SJCRH30 (cell line): ENCODE data around the gene NFIB. TPM values are rescaled to one million over a fixed set of nuclear protein-coding genes. Genes with fewer than 3 reads are reported as not detected.

Source experiments
- DNase-seq, 2 experiments: peaks; one replicate each; pipeline ENCODE4 v3.0.0-alpha.2; 2015 to 2020
- H3K27ac ChIP-seq: fragments of 250-450 bp; sonication (Bioruptor Pico); 2 replicates; pipeline ENCODE4 v1.5.1; 2020; ENCODE audit warnings: mild to moderate bottlenecking, moderate library complexity
- H3K27me3 ChIP-seq: fragments of 250-450 bp; sonication (Bioruptor Pico); 2 replicates; pipeline ENCODE4 v1.5.1; 2020; ENCODE audit warnings: mild to moderate bottlenecking, moderate library complexity
- H3K36me3 ChIP-seq: fragments of 250-450 bp; sonication (Bioruptor Pico); 2 replicates; pipeline ENCODE4 v1.5.1; 2020; ENCODE audit warnings: mild to moderate bottlenecking, moderate library complexity
- H3K4me1 ChIP-seq: fragments of 250-450 bp; sonication (Bioruptor Pico); 2 replicates; pipeline ENCODE4 v1.5.1; 2020; ENCODE audit warnings: mild to moderate bottlenecking, moderate library complexity
- H3K4me3 ChIP-seq: fragments of 250-450 bp; sonication (Bioruptor Pico); 2 replicates; pipeline ENCODE4 v1.5.1; 2020; ENCODE audit warnings: mild to moderate bottlenecking, moderate library complexity
- H3K9me3 ChIP-seq: fragments of 250-450 bp; sonication (Bioruptor Pico); replicated peaks from 2 replicates; pipeline ENCODE4 v1.5.1; 2020; ENCODE audit warnings: mild to moderate bottlenecking, moderate library complexity
- total RNA-seq: library from RNA; depleted of rRNA; stranded (reverse); fragments of >200 nt; shearing (Covaris generic); gene quantifications from 2 replicates; pipeline ENCODE4 v1.2.3, GENCODE V29; 2014

The NFIB gene
- total RNA-seq, 1 experiment from 2014 or later = 48.1 TPM

- Histone ChIP-seq H3K27ac (no peak overlapping the region), H3K4me3 (no peak overlapping the region), H3K4me1 (peaks cover 11% of the 10 kb centered on the region), H3K9me3 (no peaks in the 10 kb centered on the region), H3K36me3 (peaks cover 6% of the 10 kb centered on the region), H3K27me3 (no peaks in the 10 kb centered on the region)
- DNase-seq = no peak
Observed at GRCh38 chr9:14223081-14223480, 90.9 kb downstream of the NFIB start.

GRCh38 chr9:14222149-14222835 lies 91.6 kb downstream of the NFIB start:
- no peak for DNase-seq
- H3K9me3 ChIP-seq = no peaks in the 10 kb centered on the region
- no peak overlapping the region for H3K27ac ChIP-seq
- no peak overlapping the region for H3K4me3 ChIP-seq
- H3K36me3 ChIP-seq = peaks cover 6% of the 10 kb centered on the region
- no peaks in the 10 kb centered on the region for H3K27me3 ChIP-seq
- peaks cover 11% of the 10 kb centered on the region for H3K4me1 ChIP-seq

- no peaks in the 10 kb centered on the region for H3K27me3 ChIP-seq
- no peak for DNase-seq
- H3K4me1 ChIP-seq = peaks cover 11% of the 10 kb centered on the region
- no peak overlapping the region for H3K4me3 ChIP-seq
- H3K27ac ChIP-seq = peak overlapping the region; percentile 7; the same call in 1 of the 2 replicates
- no peaks in the 10 kb centered on the region for H3K9me3 ChIP-seq
- H3K36me3 ChIP-seq = peaks cover 6% of the 10 kb centered on the region
Observed at GRCh38 chr9:14221558-14221957, 92.4 kb downstream of the NFIB start.

- H3K4me3 ChIP-seq = no peak overlapping the region
- DNase-seq = no peak
- peaks cover 11% of the 10 kb centered on the region for H3K4me1 ChIP-seq
- H3K27me3 ChIP-seq = no peaks in the 10 kb centered on the region
- H3K27ac ChIP-seq = peak overlapping the region; percentile 7; the same call in 1 of the 2 replicates
- peaks cover 5% of the 10 kb centered on the region for H3K36me3 ChIP-seq
- H3K9me3 ChIP-seq = no peaks in the 10 kb centered on the region
Observed at GRCh38 chr9:14221119-14221518, 92.8 kb downstream of the NFIB start.

GRCh38 chr9:14220256-14220655 lies 93.7 kb downstream of the NFIB start:
- Histone ChIP-seq H3K4me1 (peaks cover 11% of the 10 kb centered on the region), H3K36me3 (peaks cover 3% of the 10 kb centered on the region), H3K27me3 (no peaks in the 10 kb centered on the region), H3K27ac (no peak overlapping the region), H3K9me3 (no peaks in the 10 kb centered on the region), H3K4me3 (no peak overlapping the region)
- DNase-seq = no peak

- no peak overlapping the region for H3K27ac ChIP-seq
- no peaks in the 10 kb centered on the region for H3K27me3 ChIP-seq
- H3K4me1 ChIP-seq = peaks cover 11% of the 10 kb centered on the region
- DNase-seq = no peak
- peaks cover 3% of the 10 kb centered on the region for H3K36me3 ChIP-seq
- H3K9me3 ChIP-seq = no peaks in the 10 kb centered on the region
- H3K4me3 ChIP-seq = no peak overlapping the region
Observed at GRCh38 chr9:14219850-14220249, 94.1 kb downstream of the NFIB start.

GRCh38 chr9:14218253-14218652 lies 95.7 kb downstream of the NFIB start:
- Histone ChIP-seq H3K4me3 (no peak overlapping the region), H3K36me3 (no peaks in the 10 kb centered on the region; the same call in none of the 2 replicates), H3K27ac (no peak overlapping the region), H3K4me1 (peaks cover 11% of the 10 kb centered on the region), H3K9me3 (no peaks in the 10 kb centered on the region), H3K27me3 (no peaks in the 10 kb centered on the region)
- no peak for DNase-seq

- Histone ChIP-seq H3K27me3 (no peaks in the 10 kb centered on the region), H3K9me3 (no peaks in the 10 kb centered on the region), H3K4me3 (no peak overlapping the region), H3K4me1 (peaks cover 8% of the 10 kb centered on the region), H3K27ac (no peak overlapping the region), H3K36me3 (no peaks in the 10 kb centered on the region; the same call in 1 of the 2 replicates)
- no peak for DNase-seq
Observed at GRCh38 chr9:14216612-14217194, 97.2 kb downstream of the NFIB start.

- no peak for DNase-seq
- Histone ChIP-seq H3K4me1 (peaks cover 2% of the 10 kb centered on the region; the same call in 1 of the 2 replicates), H3K9me3 (no peaks in the 10 kb centered on the region), H3K4me3 (no peak overlapping the region), H3K36me3 (peaks cover 4% of the 10 kb centered on the region; the same call in 1 of the 2 replicates), H3K27me3 (no peaks in the 10 kb centered on the region), H3K27ac (no peak overlapping the region)
Observed at GRCh38 chr9:14215614-14216013, 98.3 kb downstream of the NFIB start.

GRCh38 chr9:14214693-14215092 lies 99.2 kb downstream of the NFIB start:
- Histone ChIP-seq H3K4me3 (no peak overlapping the region), H3K36me3 (peaks cover 4% of the 10 kb centered on the region; the same call in 1 of the 2 replicates), H3K4me1 (peaks cover 10% of the 10 kb centered on the region), H3K9me3 (no peaks in the 10 kb centered on the region), H3K27ac (no peak overlapping the region), H3K27me3 (no peaks in the 10 kb centered on the region)
- DNase-seq = no peak

- H3K36me3 ChIP-seq = peaks cover 7% of the 10 kb centered on the region; the same call in 1 of the 2 replicates
- H3K27me3 ChIP-seq = no peaks in the 10 kb centered on the region
- H3K27ac ChIP-seq = no peak overlapping the region
- H3K9me3 ChIP-seq = no peaks in the 10 kb centered on the region
- no peak overlapping the region for H3K4me3 ChIP-seq
- no peak for DNase-seq
- H3K4me1 ChIP-seq = peaks cover 15% of the 10 kb centered on the region
Observed at GRCh38 chr9:14214065-14214684, 99.8 kb downstream of the NFIB start.

GRCh38 chr9:14213504-14213903 lies 100.4 kb downstream of the NFIB start:
- Histone ChIP-seq H3K4me3 (no peak overlapping the region), H3K27ac (no peak overlapping the region), H3K36me3 (peaks cover 7% of the 10 kb centered on the region; the same call in 1 of the 2 replicates), H3K9me3 (no peaks in the 10 kb centered on the region), H3K27me3 (no peaks in the 10 kb centered on the region), H3K4me1 (peaks cover 20% of the 10 kb centered on the region)
- no peak for DNase-seq

GRCh38 chr9:14212697-14213420 lies 101.1 kb downstream of the NFIB start:
- no peaks in the 10 kb centered on the region for H3K9me3 ChIP-seq
- no peak overlapping the region for H3K27ac ChIP-seq
- no peak overlapping the region for H3K4me3 ChIP-seq
- peaks cover 24% of the 10 kb centered on the region for H3K4me1 ChIP-seq
- peaks cover 7% of the 10 kb centered on the region; the same call in 1 of the 2 replicates for H3K36me3 ChIP-seq
- H3K27me3 ChIP-seq = no peaks in the 10 kb centered on the region
- no peak for DNase-seq

- Histone ChIP-seq H3K27me3 (no peaks in the 10 kb centered on the region), H3K27ac (no peak overlapping the region), H3K4me1 (peaks cover 32% of the 10 kb centered on the region), H3K9me3 (no peaks in the 10 kb centered on the region), H3K36me3 (peaks cover 7% of the 10 kb centered on the region; the same call in 1 of the 2 replicates), H3K4me3 (no peak overlapping the region)
- DNase-seq = no peak
Observed at GRCh38 chr9:14212077-14212476, 101.9 kb downstream of the NFIB start.

GRCh38 chr9:14211564-14211963 lies 102.4 kb downstream of the NFIB start:
- peaks cover 7% of the 10 kb centered on the region; the same call in 1 of the 2 replicates for H3K36me3 ChIP-seq
- DNase-seq = no peak
- no peak overlapping the region for H3K27ac ChIP-seq
- no peaks in the 10 kb centered on the region for H3K27me3 ChIP-seq
- H3K4me3 ChIP-seq = no peak overlapping the region
- peaks cover 36% of the 10 kb centered on the region for H3K4me1 ChIP-seq
- H3K9me3 ChIP-seq = no peaks in the 10 kb centered on the region
